ENCODE data around the gene KLK4. TPM values are rescaled to one million over a fixed set of nuclear protein-coding genes. Genes with fewer than 3 reads are reported as not detected.

The KLK4 gene
- polyA plus RNA-seq, 2 donors: 0.06 to 0.18 TPM

DNA sequence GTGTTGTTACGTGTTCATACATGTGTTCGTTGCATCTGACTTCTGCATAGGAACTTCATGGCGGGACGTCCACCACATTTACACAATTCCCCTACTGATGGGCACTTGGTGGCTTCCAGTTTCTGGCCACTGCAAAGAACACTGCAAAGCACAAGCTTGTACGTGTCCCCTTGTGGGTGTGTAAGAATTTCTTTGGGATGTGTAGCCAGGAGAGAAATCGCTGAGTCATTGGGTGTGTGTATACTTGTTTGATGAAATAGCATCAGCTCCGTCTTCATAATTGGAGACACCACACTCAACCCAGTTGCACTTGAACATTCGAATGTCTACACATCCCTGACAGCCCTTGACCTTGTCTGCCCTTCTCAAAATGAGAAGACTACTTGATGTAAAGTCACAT, 22.4 kb upstream of the KLK4 start:
- WGBS, 2 donors: 44 to 56% methylated on average over 8 of the region's 8 CpGs
- Histone ChIP-seq H3K4me3 (ENCODE audit: low read depth in 1 of 2, low read length in 2 of 2) (no peak overlapping the region), H3K9me3 (ENCODE audit: control insufficient read depth in 2 of 2, insufficient read depth in 1 of 2, low read depth in 1 of 2, low read length in 1 of 2) (no peaks in the 10 kb centered on the region), H3K27ac (ENCODE audit: low read depth in 2 of 2, low read length in 1 of 2) (peak overlapping the region; percentile 66 to 85), H3K4me1 (ENCODE audit: control insufficient read depth in 2 of 2, insufficient read depth in 2 of 2, low read length in 1 of 2) (no peaks in the 10 kb centered on the region), H3K27me3 (ENCODE audit: control insufficient read depth in 1 of 2, insufficient read depth in 2 of 2, low read length in 2 of 2) (no peaks in the 10 kb centered on the region), H3K36me3 (ENCODE audit: control insufficient read depth in 2 of 2, insufficient read depth in 2 of 2, low read length in 1 of 2) (no peaks in the 10 kb centered on the region)

- Histone ChIP-seq H3K4me3 (ENCODE audit: low read depth in 1 of 2, low read length in 2 of 2) (no peak overlapping the region), H3K27ac (ENCODE audit: low read depth in 2 of 2, low read length in 1 of 2) (peak overlapping the region; percentile 66 to 94), H3K9me3 (ENCODE audit: control insufficient read depth in 2 of 2, insufficient read depth in 1 of 2, low read depth in 1 of 2, low read length in 1 of 2) (no peaks in the 10 kb centered on the region), H3K27me3 (ENCODE audit: control insufficient read depth in 1 of 2, insufficient read depth in 2 of 2, low read length in 2 of 2) (no peaks in the 10 kb centered on the region), H3K4me1 (ENCODE audit: control insufficient read depth in 2 of 2, insufficient read depth in 2 of 2, low read length in 1 of 2) (no peaks in the 10 kb centered on the region), H3K36me3 (ENCODE audit: control insufficient read depth in 2 of 2, insufficient read depth in 2 of 2, low read length in 1 of 2) (no peaks in the 10 kb centered on the region)
- WGBS, 2 donors: 41 to 47% methylated on average over 4 of the region's 4 CpGs
Observed at GRCh38 chr19:50932690-50933083, 21.5 kb upstream of the KLK4 start.

- Histone ChIP-seq H3K9me3 (ENCODE audit: control insufficient read depth in 2 of 2, insufficient read depth in 1 of 2, low read depth in 1 of 2, low read length in 1 of 2) (no peaks in the 10 kb centered on the region), H3K27me3 (ENCODE audit: control insufficient read depth in 1 of 2, insufficient read depth in 2 of 2, low read length in 2 of 2) (no peaks in the 10 kb centered on the region), H3K4me3 (ENCODE audit: low read depth in 1 of 2, low read length in 2 of 2) (no peak overlapping the region), H3K27ac (ENCODE audit: low read depth in 2 of 2, low read length in 1 of 2) (peak overlapping the region; percentile 66 to 94), H3K4me1 (ENCODE audit: control insufficient read depth in 2 of 2, insufficient read depth in 2 of 2, low read length in 1 of 2) (no peaks in the 10 kb centered on the region), H3K36me3 (ENCODE audit: control insufficient read depth in 2 of 2, insufficient read depth in 2 of 2, low read length in 1 of 2) (no peaks in the 10 kb centered on the region)
- WGBS, 2 donors: 44 to 48% methylated on average over 11 of the region's 11 CpGs
Observed at GRCh38 chr19:50932018-50932689, 21.0 kb upstream of the KLK4 start.

DNA sequence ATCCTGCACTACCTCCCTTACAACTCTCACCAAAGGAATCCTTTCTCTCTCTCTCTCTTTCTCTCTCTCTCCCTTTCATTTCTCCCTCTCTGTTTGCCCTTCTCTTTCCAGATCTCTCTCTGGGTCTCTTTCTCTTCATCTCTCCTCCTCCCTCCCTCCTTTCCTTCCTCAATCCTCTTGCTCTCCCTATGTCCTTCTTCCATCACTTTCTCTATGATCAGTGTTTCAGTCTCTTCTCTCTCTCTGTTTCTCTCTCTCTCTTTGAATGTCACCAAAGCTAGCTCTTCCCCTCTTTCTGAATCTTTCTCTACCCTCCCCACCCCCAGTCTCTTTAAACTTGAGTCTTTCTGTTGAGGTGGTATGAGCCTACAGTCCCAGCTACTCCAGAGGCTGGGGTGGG, 19.8 kb upstream of the KLK4 start:
- no peaks in the 10 kb centered on the region for H3K4me1 ChIP-seq (ENCODE audit: control insufficient read depth in 2 of 2, insufficient read depth in 2 of 2, low read length in 1 of 2)
- no peaks in the 10 kb centered on the region for H3K9me3 ChIP-seq (ENCODE audit: control insufficient read depth in 2 of 2, insufficient read depth in 1 of 2, low read depth in 1 of 2, low read length in 1 of 2)
- H3K36me3 ChIP-seq (ENCODE audit: control insufficient read depth in 2 of 2, insufficient read depth in 2 of 2, low read length in 1 of 2): no peaks in the 10 kb centered on the region
- H3K4me3 ChIP-seq (ENCODE audit: low read depth in 1 of 2, low read length in 2 of 2): no peak overlapping the region
- no peak overlapping the region for H3K27ac ChIP-seq (ENCODE audit: low read depth in 2 of 2, low read length in 1 of 2)
- H3K27me3 ChIP-seq (ENCODE audit: control insufficient read depth in 1 of 2, insufficient read depth in 2 of 2, low read length in 2 of 2): no peaks in the 10 kb centered on the region

DNA sequence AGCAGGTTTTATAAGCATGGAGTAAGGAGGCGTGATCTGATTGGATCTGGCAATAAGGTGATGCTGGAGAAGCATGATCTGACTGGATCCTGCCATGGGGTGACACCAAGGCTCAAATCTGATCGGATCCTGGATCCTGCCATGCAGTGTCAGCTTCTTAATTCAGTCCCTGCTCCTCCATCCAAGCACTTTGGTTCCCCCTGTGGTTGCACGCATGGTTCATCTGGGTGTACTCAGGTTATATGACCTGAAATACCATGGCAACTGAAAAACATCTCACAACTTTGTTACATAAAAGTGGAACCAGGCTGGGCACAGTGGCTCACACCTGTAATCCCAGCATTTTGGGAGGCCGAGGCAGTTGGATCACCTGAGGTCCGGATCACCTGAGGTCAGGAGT, 17.6 kb upstream of the KLK4 start:
- Histone ChIP-seq H3K4me3 (ENCODE audit: low read depth in 1 of 2, low read length in 2 of 2) (no peak overlapping the region), H3K27me3 (ENCODE audit: control insufficient read depth in 1 of 2, insufficient read depth in 2 of 2, low read length in 2 of 2) (no peaks in the 10 kb centered on the region), H3K27ac (ENCODE audit: low read depth in 2 of 2, low read length in 1 of 2) (no peak overlapping the region), H3K36me3 (ENCODE audit: control insufficient read depth in 2 of 2, insufficient read depth in 2 of 2, low read length in 1 of 2) (no peaks in the 10 kb centered on the region), H3K9me3 (ENCODE audit: control insufficient read depth in 2 of 2, insufficient read depth in 1 of 2, low read depth in 1 of 2, low read length in 1 of 2) (no peaks in the 10 kb centered on the region), H3K4me1 (ENCODE audit: control insufficient read depth in 2 of 2, insufficient read depth in 2 of 2, low read length in 1 of 2) (no peaks in the 10 kb centered on the region)
- WGBS, 2 donors: 60% methylated on average over 5 of the region's 5 CpGs

DNA sequence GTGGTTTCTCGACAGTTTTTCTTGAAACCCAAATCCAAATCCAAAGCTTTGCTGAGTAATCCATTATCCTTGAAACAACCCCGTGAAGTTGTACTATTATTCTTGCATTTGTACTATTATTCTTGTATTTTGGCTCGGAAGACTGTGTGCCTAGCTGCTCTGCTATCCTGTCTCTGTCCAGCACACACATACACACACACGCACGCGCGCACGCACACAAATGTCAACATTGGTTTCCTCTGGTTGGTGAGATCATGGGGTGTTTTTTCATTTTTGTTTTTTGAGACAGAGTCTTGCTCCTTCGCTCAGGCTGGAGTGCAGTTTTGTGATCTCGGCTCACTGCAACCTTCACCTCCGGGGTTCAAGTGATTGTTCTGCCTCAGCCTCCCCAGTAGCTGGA, 14.9 kb upstream of the KLK4 start:
- Histone ChIP-seq H3K27ac (ENCODE audit: low read depth in 2 of 2, low read length in 1 of 2) (no peak overlapping the region), H3K4me3 (ENCODE audit: low read depth in 1 of 2, low read length in 2 of 2) (no peak overlapping the region), H3K4me1 (ENCODE audit: control insufficient read depth in 2 of 2, insufficient read depth in 2 of 2, low read length in 1 of 2) (no peaks in the 10 kb centered on the region), H3K27me3 (ENCODE audit: control insufficient read depth in 1 of 2, insufficient read depth in 2 of 2, low read length in 2 of 2) (no peaks in the 10 kb centered on the region), H3K9me3 (ENCODE audit: control insufficient read depth in 2 of 2, insufficient read depth in 1 of 2, low read depth in 1 of 2, low read length in 1 of 2) (no peaks in the 10 kb centered on the region), H3K36me3 (ENCODE audit: control insufficient read depth in 2 of 2, insufficient read depth in 2 of 2, low read length in 1 of 2) (no peaks in the 10 kb centered on the region)
- 76 to 80% methylated on average over 11 of the region's 11 CpGs for WGBS, 2 donors

- H3K27ac ChIP-seq (ENCODE audit: low read depth in 2 of 2, low read length in 1 of 2): no peak overlapping the region
- H3K36me3 ChIP-seq (ENCODE audit: control insufficient read depth in 2 of 2, insufficient read depth in 2 of 2, low read length in 1 of 2): no peaks in the 10 kb centered on the region
- H3K27me3 ChIP-seq (ENCODE audit: control insufficient read depth in 1 of 2, insufficient read depth in 2 of 2, low read length in 2 of 2): no peaks in the 10 kb centered on the region
- 79 to 81% methylated on average over 2 of the region's 2 CpGs for WGBS, 2 donors
- H3K4me3 ChIP-seq (ENCODE audit: low read depth in 1 of 2, low read length in 2 of 2): no peak overlapping the region
- H3K4me1 ChIP-seq (ENCODE audit: control insufficient read depth in 2 of 2, insufficient read depth in 2 of 2, low read length in 1 of 2): no peaks in the 10 kb centered on the region
- H3K9me3 ChIP-seq (ENCODE audit: control insufficient read depth in 2 of 2, insufficient read depth in 1 of 2, low read depth in 1 of 2, low read length in 1 of 2): no peaks in the 10 kb centered on the region
Observed at GRCh38 chr19:50925734-50926133, 14.5 kb upstream of the KLK4 start.

DNA sequence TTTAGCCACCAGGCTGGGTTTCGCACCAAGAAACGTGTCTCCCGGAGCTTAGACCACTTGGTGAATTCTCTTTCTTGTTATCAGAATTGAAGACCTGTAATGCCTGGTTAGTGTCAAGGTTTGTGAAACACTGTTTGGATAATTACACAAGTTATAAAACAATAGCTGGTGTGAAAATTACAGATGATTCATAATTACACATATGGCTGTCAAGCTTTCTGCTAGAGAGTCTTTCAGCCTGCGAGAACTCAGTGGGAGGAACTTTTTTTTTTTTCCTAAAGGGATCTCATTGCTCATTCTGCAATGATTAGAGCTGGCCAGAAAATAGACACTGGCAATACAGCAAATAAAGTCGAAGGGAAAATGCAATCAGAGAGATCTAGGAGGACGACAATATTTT, 13.4 kb upstream of the KLK4 start:
- H3K36me3 ChIP-seq (ENCODE audit: control insufficient read depth in 2 of 2, insufficient read depth in 2 of 2, low read length in 1 of 2): no peaks in the 10 kb centered on the region
- no peaks in the 10 kb centered on the region for H3K9me3 ChIP-seq (ENCODE audit: control insufficient read depth in 2 of 2, insufficient read depth in 1 of 2, low read depth in 1 of 2, low read length in 1 of 2)
- no peak overlapping the region for H3K4me3 ChIP-seq (ENCODE audit: low read depth in 1 of 2, low read length in 2 of 2)
- H3K4me1 ChIP-seq (ENCODE audit: control insufficient read depth in 2 of 2, insufficient read depth in 2 of 2, low read length in 1 of 2): no peaks in the 10 kb centered on the region
- WGBS, 2 donors: 55 to 61% methylated on average over 6 of the region's 6 CpGs
- H3K27me3 ChIP-seq (ENCODE audit: control insufficient read depth in 1 of 2, insufficient read depth in 2 of 2, low read length in 2 of 2): no peaks in the 10 kb centered on the region
- no peak overlapping the region for H3K27ac ChIP-seq (ENCODE audit: low read depth in 2 of 2, low read length in 1 of 2)

- no peaks in the 10 kb centered on the region for H3K36me3 ChIP-seq (ENCODE audit: control insufficient read depth in 2 of 2, insufficient read depth in 2 of 2, low read length in 1 of 2)
- no peaks in the 10 kb centered on the region for H3K9me3 ChIP-seq (ENCODE audit: control insufficient read depth in 2 of 2, insufficient read depth in 1 of 2, low read depth in 1 of 2, low read length in 1 of 2)
- H3K4me3 ChIP-seq (ENCODE audit: low read depth in 1 of 2, low read length in 2 of 2): no peak overlapping the region
- H3K4me1 ChIP-seq (ENCODE audit: control insufficient read depth in 2 of 2, insufficient read depth in 2 of 2, low read length in 1 of 2): no peaks in the 10 kb centered on the region
- H3K27ac ChIP-seq (ENCODE audit: low read depth in 2 of 2, low read length in 1 of 2): no peak overlapping the region
- no peaks in the 10 kb centered on the region for H3K27me3 ChIP-seq (ENCODE audit: control insufficient read depth in 1 of 2, insufficient read depth in 2 of 2, low read length in 2 of 2)
- 28 to 31% methylated on average over 21 of the region's 21 CpGs for WGBS, 2 donors
Observed at GRCh38 chr19:50922317-50922853, 11.2 kb upstream of the KLK4 start.

All from esophagus (tissue), 2 donors.